GM12878 (cell line): Measurements from ENCODE around the gene LCT. TPM values are rescaled to one million over a fixed set of nuclear protein-coding genes. Genes with fewer than 3 reads are reported as not detected.

Experiments
- ATF7 ChIP-seq: fragments of 450-650 bp; IDR thresholded peaks from 2 replicates; pipeline ENCODE4 v1.6.1; 2016; ENCODE audit warnings: low read depth, mild to moderate bottlenecking
- BACH1 ChIP-seq: fragments of 450-650 bp; IDR thresholded peaks from 2 replicates; pipeline ENCODE4 v1.6.1; 2017; ENCODE audit warnings: mild to moderate bottlenecking, borderline replicate concordance
- BRCA1 ChIP-seq: IDR thresholded peaks from 2 replicates; pipeline ENCODE4 v1.6.1; 2011; ENCODE audit warnings: low read depth, low read length, improper control_type of control experiment
- IRF4 ChIP-seq: IDR thresholded peaks from 2 replicates; pipeline ENCODE4 v1.6.1; 2011; ENCODE audit warnings: low read depth, low read length
- LARP7 ChIP-seq: fragments of 450-650 bp; IDR thresholded peaks from 2 replicates; pipeline ENCODE4 v1.6.1; 2017; ENCODE audit warnings: mild to moderate bottlenecking
- MEF2A ChIP-seq: IDR thresholded peaks from 2 replicates; pipeline ENCODE4 v1.6.1; 2011; ENCODE audit warnings: low read depth, mild to moderate bottlenecking, low read length, moderate library complexity; ENCODE audit not compliant: insufficient read depth
- MEF2B ChIP-seq: fragments of 450-650 bp; IDR thresholded peaks from 2 replicates; pipeline ENCODE4 v1.6.1; 2018; ENCODE audit warnings: mild to moderate bottlenecking, moderate library complexity; ENCODE audit not compliant: partially characterized antibody, poor library complexity, severe bottlenecking
- NBN ChIP-seq: fragments of 450-650 bp; IDR thresholded peaks from 2 replicates; pipeline ENCODE4 v1.6.1; 2016
- NFXL1 ChIP-seq: fragments of 450-650 bp; IDR thresholded peaks from 2 replicates; pipeline ENCODE4 v1.6.1; 2017; ENCODE audit warnings: antibody characterized with exemption, mild to moderate bottlenecking, borderline replicate concordance
- NR2C1 ChIP-seq: fragments of 450-650 bp; IDR thresholded peaks from 2 replicates; pipeline ENCODE4 v1.6.1; 2017; ENCODE audit warnings: antibody characterized with exemption, mild to moderate bottlenecking, moderate library complexity
- POLR2AphosphoS2 ChIP-seq: IDR thresholded peaks from 2 replicates; pipeline ENCODE4 v1.6.1; 2011; ENCODE audit warnings: low read depth, mild to moderate bottlenecking, low read length, improper control_type of control experiment, moderate library complexity
- POLR2AphosphoS5 ChIP-seq: IDR thresholded peaks from 2 replicates; pipeline ENCODE4 v1.6.1; 2011; ENCODE audit warnings: mild to moderate bottlenecking, low read length, inconsistent platforms
- RAD21 ChIP-seq: IDR thresholded peaks from 2 replicates; pipeline ENCODE4 v1.6.1; 2011; ENCODE audit warnings: mild to moderate bottlenecking, low read depth, low read length, moderate library complexity; ENCODE audit not compliant: insufficient read depth
- RB1 ChIP-seq: fragments of 450-650 bp; formaldehyde crosslinking; IDR thresholded peaks from 2 replicates; pipeline ENCODE4 v1.6.1; 2017; ENCODE audit warnings: mild to moderate bottlenecking, borderline replicate concordance
- SMAD5 ChIP-seq: IDR thresholded peaks from 2 replicates; pipeline ENCODE4 v1.6.1; 2016; ENCODE audit warnings: antibody characterized with exemption, low read depth
- SMARCA5 ChIP-seq: fragments of 450-650 bp; IDR thresholded peaks from 2 replicates; pipeline ENCODE4 v1.6.1; 2017; ENCODE audit warnings: mild to moderate bottlenecking
- TCF7 ChIP-seq: IDR thresholded peaks from 2 replicates; pipeline ENCODE4 v1.6.1; 2014; ENCODE audit warnings: antibody characterized with exemption, borderline replicate concordance
- ZNF217 ChIP-seq: fragments of 450-650 bp; IDR thresholded peaks from 2 replicates; pipeline ENCODE4 v1.6.1; 2017; ENCODE audit warnings: antibody characterized with exemption, mild to moderate bottlenecking
- polyA plus RNA-seq, 11 experiments: library from polyadenylated mRNA; depleted of rRNA in 4 of 11; unstranded in 6 of 11; stranded (reverse) in 5 of 11; fragments of >200 nt; fragmentation: Nextera tagmentation in 4 of 11; fragmentation: Illumina TruSeq in 1 of 11; extraction: Ambion mirVana in 4 of 11; extraction: Trizol in 1 of 11; gene quantifications; 1 replicate in 1 of 11; 2 replicates in 10 of 11; pipeline versions ENCODE4 v1.2.1 to v1.2.3, GENCODE V29; 2011 to 2016; ENCODE audit warnings: inconsistent platforms in 2 of 11, missing spikeins in 2 of 11, low read depth in 1 of 11
- total RNA-seq, 4 experiments: library from RNA; depleted of rRNA in 3 of 4; stranded (reverse); fragments of >200 nt in 3 of 4; fragmentation: Illumina TruSeq in 1 of 4; extraction: Trizol in 1 of 4; gene quantifications; 2 replicates each; pipeline versions ENCODE4 v1.2.1 to v1.2.3, GENCODE V29; 2013 to 2021
- TF ChIP-seq, protein P1 (sequence below): fragments of 450-650 bp; IDR thresholded peaks from 2 replicates; pipeline ENCODE4 v1.6.1; 2018; ENCODE audit warnings: borderline replicate concordance, mild to moderate bottlenecking; ENCODE audit not compliant: partially characterized antibody
- TF ChIP-seq, protein P2 (sequence below), 3 experiments: IDR thresholded peaks in 2 of 3; conservative IDR thresholded peaks in 1 of 3; 2 replicates each; pipeline ENCODE4 v1.5.1; 2011; ENCODE audit warnings: low read depth in 3 of 3, low read length in 3 of 3, mild to moderate bottlenecking in 3 of 3, control low read depth in 2 of 3, moderate library complexity in 2 of 3, inconsistent platforms in 1 of 3, mixed read lengths in 1 of 3; ENCODE audit not compliant: control insufficient read depth in 2 of 3, insufficient read depth in 1 of 3; ENCODE audit errors: extremely low read depth in 1 of 3
- TF ChIP-seq, protein P3 (sequence below): IDR thresholded peaks from 2 replicates; pipeline ENCODE4 v1.6.1; 2012; ENCODE audit warnings: low read length, inconsistent platforms
- TF ChIP-seq, protein P4 (sequence below): IDR thresholded peaks from 2 replicates; pipeline ENCODE4 v1.6.1; 2012; ENCODE audit warnings: low read depth, low read length, improper control_type of control experiment

Gene LCT
- total and polyA plus RNA-seq, 10 of the 15 experiments (the other 5 are each of a cell fraction or from before 2014, with no cell fraction given), result 0.02 to 0.09 (median 0.07) TPM; not detected in 3

DNA sequence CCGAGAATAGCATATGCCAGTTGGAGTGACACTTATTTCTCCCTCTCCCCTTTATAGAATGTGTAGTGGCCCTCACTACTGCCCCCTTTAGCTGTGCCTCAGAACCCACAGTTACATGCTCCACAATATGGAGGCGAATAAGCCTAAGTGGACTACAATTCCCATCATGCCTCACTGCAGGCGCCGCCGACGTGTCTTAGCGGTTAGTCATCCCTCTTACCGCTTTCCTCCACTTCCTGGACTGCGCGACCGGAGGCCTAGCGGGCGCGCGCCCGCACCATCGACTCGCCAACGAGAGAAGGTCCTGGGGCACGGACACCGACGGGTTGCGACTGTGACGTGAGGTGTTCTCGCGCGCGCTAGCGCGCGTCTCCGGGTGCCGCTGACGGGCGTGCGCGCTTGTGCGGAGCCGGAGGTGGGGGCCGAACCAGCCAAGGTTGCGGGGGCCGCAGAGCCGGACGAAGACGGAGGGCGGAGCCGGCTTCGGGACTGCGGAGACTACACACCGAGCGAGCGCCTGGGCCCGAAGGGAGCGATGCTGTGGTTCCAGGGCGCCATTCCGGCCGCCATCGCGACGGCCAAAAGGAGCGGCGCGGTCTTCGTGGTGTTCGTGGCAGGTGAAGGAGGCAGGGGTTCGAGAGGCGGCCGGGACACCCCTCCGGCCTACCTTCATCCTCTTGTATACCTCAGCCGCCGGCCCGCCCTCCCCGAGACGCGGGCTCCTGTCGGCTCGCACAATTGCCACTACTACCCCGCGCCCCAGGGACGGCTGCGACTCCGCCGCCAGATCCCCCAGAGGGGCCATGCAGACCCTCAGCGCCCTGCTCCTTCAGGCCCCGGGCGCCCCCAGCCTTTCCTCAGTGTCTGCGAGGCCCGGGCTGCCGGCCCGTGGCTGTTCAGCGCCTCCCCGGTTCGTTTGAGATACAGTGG lies 95.3 kb downstream of the LCT start, which contains the start of gene UBXN4 (continued):
- TF ChIP-seq, protein P1, sequence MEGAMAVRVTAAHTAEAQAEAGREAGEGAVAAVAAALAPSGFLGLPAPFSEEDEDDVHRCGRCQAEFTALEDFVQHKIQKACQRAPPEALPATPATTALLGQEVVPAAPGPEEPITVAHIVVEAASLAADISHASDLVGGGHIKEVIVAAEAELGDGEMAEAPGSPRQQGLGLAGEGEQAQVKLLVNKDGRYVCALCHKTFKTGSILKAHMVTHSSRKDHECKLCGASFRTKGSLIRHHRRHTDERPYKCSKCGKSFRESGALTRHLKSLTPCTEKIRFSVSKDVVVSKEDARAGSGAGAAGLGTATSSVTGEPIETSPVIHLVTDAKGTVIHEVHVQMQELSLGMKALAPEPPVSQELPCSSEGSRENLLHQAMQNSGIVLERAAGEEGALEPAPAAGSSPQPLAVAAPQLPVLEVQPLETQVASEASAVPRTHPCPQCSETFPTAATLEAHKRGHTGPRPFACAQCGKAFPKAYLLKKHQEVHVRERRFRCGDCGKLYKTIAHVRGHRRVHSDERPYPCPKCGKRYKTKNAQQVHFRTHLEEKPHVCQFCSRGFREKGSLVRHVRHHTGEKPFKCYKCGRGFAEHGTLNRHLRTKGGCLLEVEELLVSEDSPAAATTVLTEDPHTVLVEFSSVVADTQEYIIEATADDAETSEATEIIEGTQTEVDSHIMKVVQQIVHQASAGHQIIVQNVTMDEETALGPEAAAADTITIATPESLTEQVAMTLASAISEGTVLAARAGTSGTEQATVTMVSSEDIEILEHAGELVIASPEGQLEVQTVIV, result peak; percentile 94
- TF ChIP-seq BRCA1, result 0 out of 2 replicates have a peak, but pooled peaks have one; percentile 37
- no peak for TF ChIP-seq MEF2B
- no peak for TF ChIP-seq NFXL1
- no peak for TF ChIP-seq MEF2A
- TF ChIP-seq, protein P2, sequence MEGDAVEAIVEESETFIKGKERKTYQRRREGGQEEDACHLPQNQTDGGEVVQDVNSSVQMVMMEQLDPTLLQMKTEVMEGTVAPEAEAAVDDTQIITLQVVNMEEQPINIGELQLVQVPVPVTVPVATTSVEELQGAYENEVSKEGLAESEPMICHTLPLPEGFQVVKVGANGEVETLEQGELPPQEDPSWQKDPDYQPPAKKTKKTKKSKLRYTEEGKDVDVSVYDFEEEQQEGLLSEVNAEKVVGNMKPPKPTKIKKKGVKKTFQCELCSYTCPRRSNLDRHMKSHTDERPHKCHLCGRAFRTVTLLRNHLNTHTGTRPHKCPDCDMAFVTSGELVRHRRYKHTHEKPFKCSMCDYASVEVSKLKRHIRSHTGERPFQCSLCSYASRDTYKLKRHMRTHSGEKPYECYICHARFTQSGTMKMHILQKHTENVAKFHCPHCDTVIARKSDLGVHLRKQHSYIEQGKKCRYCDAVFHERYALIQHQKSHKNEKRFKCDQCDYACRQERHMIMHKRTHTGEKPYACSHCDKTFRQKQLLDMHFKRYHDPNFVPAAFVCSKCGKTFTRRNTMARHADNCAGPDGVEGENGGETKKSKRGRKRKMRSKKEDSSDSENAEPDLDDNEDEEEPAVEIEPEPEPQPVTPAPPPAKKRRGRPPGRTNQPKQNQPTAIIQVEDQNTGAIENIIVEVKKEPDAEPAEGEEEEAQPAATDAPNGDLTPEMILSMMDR (IDR thresholded peaks at IDR 0.05 in 2 of 3, conservative IDR thresholded peaks at IDR 0.05 in 1 of 3; ENCODE audit: control insufficient read depth in 2 of 3, extremely low read depth in 1 of 3, insufficient read depth in 1 of 3, low read depth in 3 of 3, low read length in 3 of 3), result peak; percentile 49 to 66 (median 50); a peak in 5 of 6 replicates
- peak; percentile 76 for TF ChIP-seq SMAD5
- peak; percentile 54; the same call in 1 of the 2 replicates for TF ChIP-seq NBN
- TF ChIP-seq SMARCA5, result peak; percentile 88
- 0 out of 2 replicates have a peak, but pooled peaks have one; percentile 17 for TF ChIP-seq RB1
- peak; percentile 90 for TF ChIP-seq POLR2AphosphoS5
- TF ChIP-seq, protein P3, sequence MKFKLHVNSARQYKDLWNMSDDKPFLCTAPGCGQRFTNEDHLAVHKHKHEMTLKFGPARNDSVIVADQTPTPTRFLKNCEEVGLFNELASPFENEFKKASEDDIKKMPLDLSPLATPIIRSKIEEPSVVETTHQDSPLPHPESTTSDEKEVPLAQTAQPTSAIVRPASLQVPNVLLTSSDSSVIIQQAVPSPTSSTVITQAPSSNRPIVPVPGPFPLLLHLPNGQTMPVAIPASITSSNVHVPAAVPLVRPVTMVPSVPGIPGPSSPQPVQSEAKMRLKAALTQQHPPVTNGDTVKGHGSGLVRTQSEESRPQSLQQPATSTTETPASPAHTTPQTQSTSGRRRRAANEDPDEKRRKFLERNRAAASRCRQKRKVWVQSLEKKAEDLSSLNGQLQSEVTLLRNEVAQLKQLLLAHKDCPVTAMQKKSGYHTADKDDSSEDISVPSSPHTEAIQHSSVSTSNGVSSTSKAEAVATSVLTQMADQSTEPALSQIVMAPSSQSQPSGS, result 0 out of 2 replicates have a peak, but pooled peaks have one; percentile 32
- no peak for TF ChIP-seq TCF7
- peak; percentile 86 for TF ChIP-seq LARP7
- 0 out of 2 replicates have a peak, but pooled peaks have one; percentile 35 for TF ChIP-seq POLR2AphosphoS2
- peak; percentile 84 for TF ChIP-seq ATF7
- peak; percentile 97 for TF ChIP-seq BACH1
- TF ChIP-seq IRF4, result 0 out of 2 replicates have a peak, but pooled peaks have one; percentile 33
- TF ChIP-seq, protein P4, sequence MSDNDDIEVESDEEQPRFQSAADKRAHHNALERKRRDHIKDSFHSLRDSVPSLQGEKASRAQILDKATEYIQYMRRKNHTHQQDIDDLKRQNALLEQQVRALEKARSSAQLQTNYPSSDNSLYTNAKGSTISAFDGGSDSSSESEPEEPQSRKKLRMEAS, result peak; percentile 29; the same call in 1 of the 2 replicates
- TF ChIP-seq NR2C1, result no peak
- no peak for TF ChIP-seq RAD21
- TF ChIP-seq ZNF217, result peak; percentile 78; the same call in 1 of the 2 replicates
